HFF-Myc (cell line): Measurements from ENCODE around the gene IQCM.

Source experiments
- DNase-seq: peaks from one replicate; pipeline ENCODE4 v3.0.0-alpha.2; 2011; ENCODE audit warnings: low read depth; ENCODE audit errors: extremely low read depth
- H3K4me3 ChIP-seq: replicated peaks from 2 replicates; pipeline ENCODE4 v1.5.1; 2011; ENCODE audit warnings: low read depth, mild to moderate bottlenecking, control low read depth, low read length
- CTCF ChIP-seq: IDR thresholded peaks from 2 replicates; pipeline ENCODE4 v1.5.1; 2012; ENCODE audit warnings: mild to moderate bottlenecking, low read depth, low read length, control low read depth; ENCODE audit errors: missing control alignments

IQCM gene

GRCh38 chr4:149754526-149754925 is 61.1 kb downstream of the IQCM start:
- no peak for TF ChIP-seq CTCF
- H3K4me3 ChIP-seq: no peak overlapping the region
- DNase-seq: no peak

- no peak overlapping the region for H3K4me3 ChIP-seq
- DNase-seq: no peak
- TF ChIP-seq CTCF: no peak
Observed at GRCh38 chr4:149752729-149753128, 62.9 kb downstream of the IQCM start.

GRCh38 chr4:149751174-149751573 is 64.5 kb downstream of the IQCM start:
- no peak overlapping the region for H3K4me3 ChIP-seq
- no peak for DNase-seq
- no peak for TF ChIP-seq CTCF

- H3K4me3 ChIP-seq: no peak overlapping the region
- TF ChIP-seq CTCF: no peak
- DNase-seq: no peak
Observed at GRCh38 chr4:149749784-149750183, 65.9 kb downstream of the IQCM start.

- no peak for TF ChIP-seq CTCF
- no peak overlapping the region for H3K4me3 ChIP-seq
- DNase-seq: no peak
Observed at GRCh38 chr4:149747646-149748045, 68.0 kb downstream of the IQCM start.

GRCh38 chr4:149746276-149746675 is 69.4 kb downstream of the IQCM start:
- DNase-seq: no peak
- H3K4me3 ChIP-seq: no peak overlapping the region
- no peak for TF ChIP-seq CTCF

GRCh38 chr4:149741186-149741831 is 74.3 kb downstream of the IQCM start:
- TF ChIP-seq CTCF: no peak
- no peak overlapping the region for H3K4me3 ChIP-seq
- no peak for DNase-seq
